CMK (cell line): ENCODE measurements around the gene LOXHD1.

Experiments
- DNase-seq: peaks from one replicate; pipeline ENCODE4 v3.0.0-alpha.2; 2010; ENCODE audit warnings: low read depth

LOXHD1 gene

DNA sequence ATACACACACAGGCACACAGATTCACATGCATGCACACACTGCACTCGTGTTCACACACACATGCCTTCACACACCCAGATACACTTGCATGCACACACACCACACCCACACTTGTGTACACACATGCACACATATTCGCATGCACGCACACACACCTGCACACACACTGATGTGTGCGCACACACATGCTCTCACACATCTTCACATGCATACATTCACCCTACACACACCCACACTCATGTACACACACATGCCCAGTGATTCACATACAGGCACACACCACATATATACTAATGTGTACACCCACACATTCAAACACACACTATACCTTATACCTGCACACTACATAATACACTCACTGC, 181.6 kb downstream of the LOXHD1 start:
- no peak for DNase-seq

DNA sequence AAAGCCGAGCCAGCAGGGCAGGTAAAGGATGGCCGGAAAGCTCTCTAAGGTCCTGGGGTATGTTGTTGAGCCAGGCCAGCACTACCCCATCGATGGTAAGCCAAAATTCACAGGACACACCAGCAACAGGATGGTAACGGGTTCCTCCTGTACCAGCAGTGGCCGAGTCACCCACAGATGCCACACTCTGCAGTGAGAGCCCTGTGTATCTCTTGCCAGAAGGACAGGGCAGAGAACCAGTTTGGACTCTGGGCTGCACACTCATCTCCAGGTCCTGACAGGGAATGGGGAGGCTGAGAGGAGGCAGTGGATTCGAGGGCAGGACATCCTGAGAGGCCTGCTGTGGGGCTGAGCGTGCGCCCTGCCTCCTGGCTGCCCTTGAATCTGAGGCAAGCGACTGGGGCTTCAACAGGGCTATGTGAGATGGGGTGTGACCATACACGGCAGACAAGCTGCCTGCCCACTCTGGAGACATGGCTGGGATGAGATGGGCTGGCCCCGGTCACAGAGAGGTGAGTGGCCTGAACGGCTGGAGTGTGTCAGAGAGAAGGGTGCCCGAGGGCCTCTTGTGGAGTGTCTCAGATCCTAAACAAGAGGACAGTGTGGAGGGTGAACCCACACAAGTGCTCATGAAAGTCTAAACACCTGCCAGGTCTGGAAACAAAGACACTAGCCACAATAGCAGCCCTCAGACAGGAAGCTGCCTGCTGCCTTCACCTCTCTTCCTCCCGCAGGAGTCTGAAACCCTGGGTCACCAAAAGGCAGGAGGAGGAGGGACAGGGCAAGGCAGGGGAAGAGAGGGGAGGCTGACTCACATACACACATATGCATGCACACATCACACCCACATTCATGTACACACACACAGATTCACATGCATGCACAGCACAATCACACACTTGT, 182.3 kb downstream of the LOXHD1 start:
- no peak for DNase-seq

DNA sequence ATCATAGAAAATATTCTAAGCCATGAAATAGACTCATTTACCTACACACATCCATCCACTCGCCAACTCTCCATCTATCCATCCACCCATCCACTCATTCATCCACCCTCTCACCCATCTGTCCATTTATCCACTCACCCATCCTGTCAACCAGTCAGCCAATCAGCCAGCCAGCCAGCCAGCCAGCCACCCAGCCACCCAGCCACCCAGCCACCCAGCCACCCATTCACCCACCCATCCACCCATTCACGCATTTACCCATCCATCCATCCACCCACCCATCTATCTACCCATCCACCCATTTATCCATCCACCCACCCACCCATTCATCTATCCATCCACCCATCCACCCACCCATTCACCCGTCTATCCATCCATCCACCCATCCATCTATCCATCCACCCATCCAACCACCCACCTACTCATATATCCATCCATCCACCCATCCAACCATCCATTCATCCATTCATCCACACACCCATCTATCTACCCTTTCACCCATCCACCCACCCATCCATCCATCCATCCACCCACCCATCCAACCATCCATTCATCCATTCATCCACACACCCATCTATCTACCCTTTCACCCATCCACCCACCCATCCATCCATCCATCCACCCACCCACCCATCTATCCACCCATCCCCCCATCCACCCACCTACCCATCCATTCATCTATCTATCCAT, 185.1 kb downstream of the LOXHD1 start:
- no peak for DNase-seq

DNA sequence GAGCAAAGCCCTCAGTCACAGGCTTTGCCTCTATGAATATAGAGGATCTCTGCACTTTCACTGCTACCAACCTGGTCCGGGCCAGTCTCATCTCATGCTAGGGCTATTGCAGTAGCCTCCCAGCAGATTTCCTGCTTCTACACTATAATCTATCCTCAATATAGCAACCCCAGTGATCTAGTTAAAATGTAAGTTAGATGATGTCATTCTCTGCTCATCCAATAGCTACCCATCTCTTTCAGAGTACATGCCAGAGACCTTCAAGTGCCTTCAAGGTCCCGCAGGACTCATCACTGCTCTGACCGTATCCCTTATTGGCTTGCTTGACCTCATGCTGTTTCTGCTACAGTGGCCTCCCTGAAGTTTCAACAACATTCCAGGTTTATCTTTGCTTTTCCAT, 186.3 kb downstream of the LOXHD1 start:
- no peak for DNase-seq

DNA sequence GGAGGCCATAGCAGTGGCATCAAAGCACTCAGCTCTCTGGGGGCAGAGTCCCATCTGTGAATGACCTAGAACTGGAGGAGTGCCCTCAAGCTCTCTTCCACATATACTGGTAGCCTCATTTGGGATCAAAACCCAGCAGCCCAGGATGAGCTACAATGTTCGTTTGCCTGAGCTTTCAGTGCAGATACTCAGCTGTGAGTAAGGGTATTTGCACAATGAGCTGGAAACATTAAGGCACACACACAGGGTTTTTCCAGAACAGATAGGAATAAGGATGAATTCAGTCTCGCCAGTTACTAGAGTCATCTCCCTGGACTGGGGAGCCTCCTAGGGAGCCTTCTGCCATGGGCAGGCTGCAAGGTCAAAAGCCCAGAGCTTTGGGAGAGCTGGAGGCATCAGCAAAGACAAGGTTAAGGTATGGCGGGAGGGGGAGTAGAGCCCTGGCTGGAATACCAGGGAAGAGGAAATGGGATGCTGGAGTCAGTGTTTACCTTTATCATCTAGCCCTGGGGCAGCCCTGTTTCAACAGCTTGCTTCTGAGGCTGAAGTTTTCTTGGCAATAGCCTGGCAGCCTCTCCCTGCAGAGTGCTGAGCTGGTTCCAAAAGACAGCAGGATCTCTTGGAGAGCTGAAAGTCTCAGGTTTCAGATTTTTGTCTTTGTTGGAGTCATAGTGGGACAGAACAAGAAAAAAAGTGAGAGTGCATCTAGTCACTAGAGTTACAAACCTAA, 187.7 kb downstream of the LOXHD1 start:
- no peak for DNase-seq

DNA sequence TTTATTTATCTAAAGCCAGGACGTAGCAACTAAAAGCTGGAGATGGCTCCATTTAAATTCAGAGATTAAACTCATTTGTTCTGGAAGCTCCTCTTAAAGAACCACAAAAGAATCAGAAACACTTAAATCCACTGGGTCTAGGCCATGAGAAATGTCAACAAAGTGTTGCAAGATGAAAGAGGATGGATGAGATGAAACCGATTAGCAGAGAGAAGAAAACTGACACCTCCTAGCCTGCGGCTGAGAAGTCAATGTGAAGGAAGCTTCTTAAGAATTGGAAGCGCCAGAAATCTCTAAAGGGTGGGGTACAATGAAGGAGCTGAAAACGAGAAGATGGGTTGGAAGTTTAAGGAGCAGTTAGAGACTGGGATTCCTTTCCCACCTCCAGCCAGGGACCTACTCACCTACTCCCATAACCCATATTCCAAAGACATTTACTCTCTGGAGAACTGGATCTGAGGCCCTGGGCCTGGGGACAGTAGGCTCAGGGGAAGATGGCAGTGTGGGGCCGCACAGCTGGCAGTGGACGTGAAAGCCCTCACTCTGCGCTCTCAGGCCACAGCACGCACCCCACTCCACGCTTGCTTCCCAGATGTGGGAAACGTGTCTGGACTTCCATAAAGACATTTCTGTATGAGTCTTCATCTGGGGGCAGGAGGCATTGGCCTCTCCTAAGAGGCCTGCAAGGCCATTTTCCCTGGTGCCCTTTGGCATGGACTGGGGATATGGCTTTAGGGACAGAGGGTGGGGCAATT, 188.4 kb downstream of the LOXHD1 start:
- no peak for DNase-seq

DNA sequence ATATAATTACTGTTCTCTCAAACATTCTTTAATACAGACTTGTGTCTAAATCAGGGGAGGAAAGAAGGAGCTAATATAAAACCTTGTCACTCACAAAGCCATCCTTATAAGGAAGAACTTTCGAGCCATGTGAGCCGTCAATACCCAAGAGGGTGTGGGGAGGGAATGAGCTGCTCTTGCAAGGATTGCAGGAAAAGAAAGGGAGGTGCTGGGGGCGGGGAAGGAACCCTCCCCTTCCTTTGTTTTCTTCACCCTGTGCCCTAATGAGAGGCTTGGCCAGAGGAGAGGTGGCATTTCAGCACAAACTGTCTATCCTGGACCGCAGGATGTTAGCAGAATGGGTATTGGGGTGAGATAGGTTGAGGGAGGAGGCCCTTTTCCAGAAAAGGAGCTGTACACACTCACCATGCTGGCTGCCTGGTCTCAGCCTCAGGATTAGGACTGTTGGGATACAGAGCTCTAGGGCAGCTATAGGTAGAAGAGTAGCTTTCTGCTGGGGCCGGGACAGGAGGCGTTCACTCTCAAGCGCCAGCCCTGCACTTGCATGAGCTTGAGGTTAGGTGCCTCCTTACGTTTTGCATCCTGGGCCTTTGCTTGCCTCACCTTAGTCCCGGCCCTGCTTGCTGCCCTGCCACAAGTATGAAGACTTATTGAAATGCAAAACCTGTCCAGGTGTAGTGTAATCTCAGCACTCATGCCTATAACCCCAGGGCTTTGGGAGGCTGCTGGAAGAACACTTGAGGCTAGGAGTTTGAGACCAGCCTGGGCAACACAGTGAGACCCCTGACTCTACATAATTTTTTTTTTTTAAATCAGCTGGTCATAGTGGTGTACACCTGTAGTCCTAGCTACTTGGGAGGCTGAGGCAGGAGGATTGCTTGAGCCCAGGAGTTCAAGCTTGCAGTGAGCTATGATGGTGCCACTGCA, 190.5 kb downstream of the LOXHD1 start:
- no peak for DNase-seq

DNA sequence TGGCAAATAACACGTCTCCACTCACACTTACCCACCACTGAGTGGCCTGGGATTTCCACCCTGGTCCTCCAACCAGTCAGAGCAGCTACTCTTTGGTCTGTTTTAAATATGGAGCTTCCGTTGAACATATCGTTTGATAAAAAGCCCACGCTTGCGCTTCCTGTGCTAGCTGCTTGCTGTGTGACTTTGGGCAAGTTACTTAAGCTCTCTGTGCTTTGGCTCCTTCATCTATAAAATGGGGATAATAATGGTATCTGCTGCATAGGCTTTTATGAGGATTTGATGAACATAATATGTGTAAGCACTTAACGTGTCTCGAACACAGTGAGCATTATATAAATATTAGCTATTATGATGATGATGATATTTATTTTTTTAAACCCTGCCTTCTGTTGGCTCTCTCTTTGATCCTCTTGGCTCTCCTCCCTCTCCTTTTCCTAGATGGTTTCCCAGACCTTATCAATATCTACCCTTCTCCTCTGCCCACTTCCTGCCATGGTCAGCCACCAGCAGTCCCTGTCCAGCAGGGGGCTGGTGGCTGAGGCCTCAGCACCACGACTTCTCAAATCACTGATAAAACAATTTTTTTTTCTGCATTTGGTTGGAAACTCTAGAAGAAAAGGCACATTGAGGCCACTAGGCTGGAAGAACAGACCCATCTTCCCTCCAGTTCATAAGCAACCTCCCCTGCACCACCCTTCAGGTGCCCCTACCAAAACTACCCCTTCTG, 191.9 kb downstream of the LOXHD1 start:
- DNase-seq: peak; percentile 2

DNA sequence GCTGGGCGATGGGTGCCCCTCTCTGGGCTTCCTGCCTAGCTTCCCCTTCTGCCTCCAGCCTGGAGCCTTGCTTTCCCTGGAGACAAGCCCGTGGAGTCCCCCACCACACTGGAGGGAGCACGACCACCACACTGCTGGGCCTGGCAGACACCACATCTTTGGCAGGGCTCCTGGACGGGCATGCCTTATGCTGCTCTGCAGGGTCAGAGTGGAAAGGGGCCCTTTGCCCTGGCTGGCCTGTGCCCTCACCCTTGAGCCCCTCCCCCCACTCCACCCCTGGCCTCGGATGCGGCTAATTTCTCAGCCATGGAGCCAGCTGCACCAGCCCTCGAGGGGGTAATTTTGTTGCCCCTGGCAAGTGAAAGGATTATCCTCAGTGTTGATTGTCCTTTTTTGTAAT, 194.5 kb downstream of the LOXHD1 start:
- no peak for DNase-seq

DNA sequence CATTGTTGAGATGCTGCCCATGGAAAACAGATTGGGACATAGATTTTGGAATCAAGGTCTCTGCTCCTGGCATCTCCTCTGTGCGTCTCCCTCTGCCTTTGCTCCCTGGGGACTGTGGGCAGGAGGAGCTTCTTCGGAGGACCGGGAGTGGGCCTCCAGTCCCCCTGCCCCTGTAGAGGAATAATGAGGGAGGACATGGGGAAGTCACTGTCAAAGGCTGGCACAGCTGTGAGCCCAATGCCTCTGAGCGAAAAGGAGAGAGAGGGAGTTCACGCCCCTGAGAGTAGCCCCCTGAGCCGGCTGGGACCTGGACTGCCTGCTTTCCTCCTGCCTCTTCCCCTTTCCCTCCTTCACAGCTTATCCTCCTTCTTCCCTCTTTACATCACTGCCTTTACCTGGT, 195.0 kb downstream of the LOXHD1 start:
- DNase-seq: no peak

DNA sequence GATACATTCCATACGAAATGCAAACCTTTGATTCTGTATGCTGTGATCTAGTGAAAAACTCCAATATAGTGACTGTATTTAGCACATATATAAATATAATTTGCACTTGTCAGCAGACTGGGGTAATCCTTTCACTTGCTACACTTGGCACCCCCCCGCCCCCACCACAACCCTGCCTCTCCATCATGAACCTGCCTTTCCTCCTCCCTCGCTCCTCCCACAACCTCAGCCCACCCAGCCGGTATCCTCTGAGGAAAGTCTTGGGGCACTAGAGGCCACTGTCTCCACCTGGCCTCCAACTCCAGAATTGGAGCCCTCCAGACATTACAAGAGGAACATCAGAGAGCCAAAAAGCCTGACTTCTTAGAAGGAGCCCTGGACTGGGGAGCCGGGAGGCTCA, 196.3 kb downstream of the LOXHD1 start:
- no peak for DNase-seq

DNA sequence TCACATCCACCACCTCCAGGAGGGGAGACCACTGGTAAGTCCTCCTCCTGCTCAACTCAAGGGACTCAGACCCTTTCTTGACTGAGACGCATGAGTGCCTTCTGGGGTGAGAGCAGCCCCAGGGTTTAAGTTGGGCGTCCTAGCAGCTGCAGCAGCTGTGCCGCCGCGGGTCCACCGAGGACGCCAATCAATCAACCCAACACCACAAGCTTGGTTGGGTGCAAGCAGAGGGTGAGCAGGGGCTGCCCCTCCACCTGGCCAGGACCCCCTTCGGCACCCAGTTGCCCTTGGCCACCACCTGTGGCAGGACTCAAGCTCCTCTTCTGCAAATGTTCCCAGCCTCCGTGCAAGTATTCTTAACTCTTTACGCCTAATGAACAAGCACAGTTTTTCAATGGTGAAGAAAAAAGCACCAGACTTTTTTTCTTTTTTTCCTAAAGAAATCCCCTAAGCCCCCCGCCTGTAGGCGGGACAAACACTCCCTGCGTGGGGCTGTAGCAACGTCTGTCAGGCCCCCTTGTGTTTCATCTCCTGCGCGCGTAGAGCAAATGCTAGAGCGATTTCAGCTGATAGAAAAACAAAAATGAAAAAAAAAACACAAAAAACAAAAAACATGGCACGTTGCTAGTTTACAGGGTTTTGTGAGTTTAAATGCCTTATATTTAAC, 197.1 kb downstream of the LOXHD1 start:
- DNase-seq: no peak

DNA sequence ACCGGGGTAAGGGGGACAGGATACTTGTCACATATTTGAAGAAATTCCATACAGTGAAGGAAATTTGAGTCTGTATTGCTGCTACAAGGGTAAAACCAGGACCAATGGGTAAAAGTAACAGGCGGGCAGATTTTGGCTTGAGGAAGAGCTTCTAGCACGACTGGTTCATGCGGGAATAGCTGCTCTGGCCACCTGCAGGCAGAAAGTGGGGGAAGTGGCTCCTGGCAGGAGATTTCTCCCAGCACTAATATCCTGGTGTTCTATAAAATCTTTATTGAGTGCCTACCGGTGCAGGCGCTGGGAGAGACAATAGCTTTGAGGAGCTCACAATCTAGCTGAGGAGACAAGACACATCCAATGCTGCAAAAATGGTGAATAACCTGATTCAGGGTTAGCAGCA, 198.5 kb downstream of the LOXHD1 start:
- DNase-seq: no peak

DNA sequence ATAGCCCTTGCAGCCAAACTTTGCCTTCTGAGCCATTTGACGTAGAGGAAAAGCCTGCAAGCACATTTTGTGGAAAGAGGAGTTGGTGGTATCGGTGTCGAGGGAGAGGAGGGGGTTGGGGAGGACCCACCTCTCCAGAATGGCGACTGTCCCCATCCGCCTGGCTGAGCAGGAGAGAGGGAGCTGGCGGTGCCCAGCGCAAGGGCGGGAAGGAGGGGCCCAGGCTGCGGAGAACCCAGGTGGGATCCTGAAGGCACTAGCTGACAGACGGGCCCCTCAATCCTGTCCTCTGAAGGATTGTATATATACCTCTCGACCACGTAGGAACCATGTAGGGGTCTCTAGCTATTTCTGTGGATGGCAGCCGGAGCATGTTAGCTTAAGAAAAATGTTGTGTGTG, 200.3 kb downstream of the LOXHD1 start:
- no peak for DNase-seq

DNA sequence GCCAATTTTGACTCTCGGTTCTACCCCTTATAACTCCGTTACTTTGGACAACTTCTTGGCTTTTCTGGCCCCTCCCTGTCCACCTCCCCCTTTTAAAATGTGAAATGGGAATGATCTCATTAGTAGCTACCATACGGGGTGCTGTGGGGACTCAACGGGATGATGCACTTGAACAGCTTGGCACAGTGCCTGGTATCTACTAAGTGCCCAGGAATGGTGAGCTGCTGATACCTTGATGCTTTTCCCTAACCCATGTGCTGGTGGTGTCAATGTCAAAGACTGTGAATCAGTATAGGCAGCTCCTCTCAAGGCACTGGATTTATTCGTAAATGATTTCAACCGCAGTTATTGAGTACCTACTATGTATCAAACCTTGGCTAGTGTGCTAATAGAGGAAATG, 204.2 kb downstream of the LOXHD1 start:
- DNase-seq: no peak

DNA sequence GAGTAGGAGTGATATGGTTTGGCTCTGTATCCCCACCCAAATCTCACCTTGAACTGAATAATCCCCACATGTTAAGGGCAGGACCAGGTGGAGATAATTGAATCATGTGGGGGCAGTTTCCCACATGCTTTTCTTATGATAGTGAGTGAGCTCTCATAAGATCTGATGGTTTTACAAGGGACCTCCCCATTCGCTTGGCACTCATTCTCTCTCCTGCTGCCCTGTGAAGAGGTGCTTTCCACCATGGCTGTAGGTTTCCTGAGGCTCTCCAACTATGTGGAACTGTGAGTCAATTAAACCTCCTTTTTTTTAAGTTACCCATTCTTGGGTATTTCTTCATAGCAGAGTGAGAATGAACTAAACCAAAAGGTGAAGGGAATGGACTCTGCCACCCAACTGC, 207.5 kb downstream of the LOXHD1 start:
- DNase-seq: no peak

DNA sequence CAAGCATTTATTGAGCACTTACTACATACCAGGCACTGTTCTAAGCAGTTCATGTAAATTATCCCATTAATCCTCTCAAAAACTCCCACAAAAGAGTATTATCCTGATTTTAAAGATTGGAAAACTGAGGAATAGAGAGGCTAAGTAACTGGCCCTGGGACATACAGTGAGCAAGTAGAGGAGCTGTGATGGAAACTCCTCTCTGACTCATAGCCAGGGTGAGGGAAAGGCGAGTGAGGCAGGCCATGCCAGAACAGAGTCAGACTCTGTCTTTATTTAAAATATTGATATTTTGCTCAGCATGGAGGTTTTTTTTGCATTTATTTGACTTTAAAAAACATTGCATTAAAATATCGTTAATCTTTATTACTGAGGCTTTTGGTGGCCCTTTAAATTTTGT, 208.0 kb downstream of the LOXHD1 start:
- no peak for DNase-seq

DNA sequence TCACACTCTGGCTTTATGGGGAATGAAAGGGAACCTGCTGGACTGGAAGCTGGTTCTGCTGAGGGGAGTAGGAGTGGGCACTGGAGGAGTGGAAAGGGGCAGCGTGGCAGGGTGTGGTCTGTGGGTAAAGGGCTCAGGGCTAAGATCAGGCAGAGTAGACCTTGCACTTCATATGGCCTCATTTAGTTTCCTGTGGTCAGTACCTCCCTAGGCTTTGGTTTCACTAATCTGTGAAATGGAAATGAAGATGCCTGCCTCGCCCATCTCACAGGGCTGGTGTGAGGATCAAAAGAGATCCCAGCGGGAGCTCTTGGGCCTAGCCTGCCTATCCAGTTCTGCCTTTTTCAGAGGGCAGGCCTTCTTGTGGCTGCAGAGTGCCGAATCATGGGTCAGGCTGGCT, 208.7 kb downstream of the LOXHD1 start:
- DNase-seq: no peak

DNA sequence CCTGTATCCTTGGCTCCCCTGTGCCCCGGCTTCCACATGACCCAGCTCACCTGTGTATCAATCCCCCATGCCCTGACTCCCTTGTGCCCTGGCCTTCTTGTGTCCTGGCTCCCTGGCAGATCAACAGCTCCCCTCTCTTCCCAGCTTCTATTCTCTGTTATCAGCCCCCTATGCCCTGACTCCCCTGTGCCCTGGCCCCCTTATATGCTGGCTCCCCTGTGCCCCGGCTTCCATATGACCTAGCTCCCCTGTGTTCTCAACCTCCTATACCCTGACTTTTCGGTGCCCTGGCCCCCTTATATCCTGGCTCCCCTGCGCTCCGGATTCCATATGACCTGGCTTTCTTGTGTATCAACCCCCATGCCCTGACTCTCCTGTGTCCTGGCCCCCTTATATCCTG, 209.2 kb downstream of the LOXHD1 start:
- no peak for DNase-seq

DNA sequence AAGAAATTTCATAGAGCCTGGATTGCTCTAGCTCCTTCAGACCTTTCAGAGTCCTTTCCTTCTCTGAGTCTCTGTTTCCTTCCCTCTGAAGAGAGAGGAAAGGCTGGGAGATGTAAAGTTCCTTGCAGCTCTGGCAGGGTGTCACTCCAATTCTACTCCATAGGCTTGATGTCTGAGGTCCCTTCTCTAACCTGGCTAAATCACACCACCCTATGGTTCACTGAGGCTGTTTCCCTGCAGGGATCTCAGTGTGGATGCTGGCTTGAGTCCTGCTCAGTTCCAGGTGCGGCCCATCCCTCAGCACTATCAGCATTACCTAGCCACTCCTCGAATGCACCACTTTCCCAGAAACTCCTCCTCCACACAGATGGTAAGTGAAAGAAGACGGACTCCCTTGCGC, 209.7 kb downstream of the LOXHD1 start:
- DNase-seq: no peak
